Measurements from ENCODE around the gene AK1. TPM values are rescaled to one million over a fixed set of nuclear protein-coding genes. Genes with fewer than 3 reads are reported as not detected.
A peak's percentile ranks its signal among the peaks of the same experiment; 100 is the strongest.

AK1 gene
- total and polyA plus RNA-seq, 9 of the 15 experiments (the other 6 are each of a cell fraction or from before 2014, with no cell fraction given) = 10.1 to 71.8 (median 39.0) TPM

DNA sequence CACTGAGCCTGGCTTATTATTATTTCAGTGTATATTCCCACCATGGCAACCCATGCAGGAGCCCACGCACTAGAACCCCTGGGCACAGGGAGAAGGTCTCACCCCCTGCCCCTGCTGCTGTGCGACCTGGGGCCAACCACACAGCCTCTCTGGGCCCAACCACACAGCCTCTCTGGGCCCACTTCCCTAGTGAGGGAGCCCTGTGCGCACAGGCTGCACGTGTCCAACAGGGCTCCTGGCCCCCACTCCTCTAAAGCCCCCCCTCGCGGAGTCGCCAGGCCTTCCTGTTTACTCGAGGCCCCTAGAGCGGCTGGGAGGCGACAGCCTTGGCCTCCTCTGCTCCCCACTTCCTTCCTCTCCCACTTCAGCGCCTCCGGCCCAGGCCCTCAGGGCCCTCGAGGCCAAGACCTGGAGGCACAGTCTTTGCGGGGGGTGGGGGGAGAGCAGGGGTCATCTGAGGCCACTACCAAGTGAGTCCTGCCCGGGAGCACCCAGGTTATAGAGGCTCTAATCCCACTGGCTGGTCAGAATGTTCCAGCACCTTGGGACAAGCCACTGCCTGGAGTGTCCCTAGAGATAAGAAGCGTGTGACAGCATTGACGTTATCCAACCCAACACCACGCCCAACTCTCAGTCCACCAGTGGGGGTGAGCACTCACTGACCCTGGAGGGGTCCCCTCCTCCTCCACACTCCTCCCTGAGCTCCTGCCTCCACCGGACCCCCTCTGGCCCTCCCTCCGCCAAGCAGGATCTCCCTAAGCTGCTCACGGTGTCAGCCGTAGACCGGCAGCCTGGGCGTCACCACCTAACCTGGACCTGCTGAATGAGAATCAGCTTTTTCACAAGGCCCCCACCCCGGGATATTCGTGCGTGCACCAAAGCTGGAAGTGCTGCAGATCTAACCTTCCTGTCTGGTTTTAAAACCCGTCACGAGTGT lies 15.1 kb downstream of the AK1 start (continued):
- no peak for TF ChIP-seq ZNF77 (CRISPR knock-in tag; IDR thresholded peaks at IDR 0.05)
- no peak for TF ChIP-seq ZBED1 (IDR thresholded peaks at IDR 0.05)
- TF ChIP-seq BCOR (IDR thresholded peaks at IDR 0.05) = peak; percentile 94
- no peak for TF ChIP-seq ZNF79 (CRISPR knock-in tag; IDR thresholded peaks at IDR 0.05; ENCODE audit: low read depth)
- peak; percentile 99 for TF ChIP-seq SMAD4 (CRISPR knock-in tag; conservative IDR thresholded peaks at IDR 0.05)
- no peak for TF ChIP-seq EHMT2 (IDR thresholded peaks at IDR 0.05)
- TF ChIP-seq MAFG (tag; conservative IDR thresholded peaks at IDR 0.05) = no peak
- TF ChIP-seq, protein P1, sequence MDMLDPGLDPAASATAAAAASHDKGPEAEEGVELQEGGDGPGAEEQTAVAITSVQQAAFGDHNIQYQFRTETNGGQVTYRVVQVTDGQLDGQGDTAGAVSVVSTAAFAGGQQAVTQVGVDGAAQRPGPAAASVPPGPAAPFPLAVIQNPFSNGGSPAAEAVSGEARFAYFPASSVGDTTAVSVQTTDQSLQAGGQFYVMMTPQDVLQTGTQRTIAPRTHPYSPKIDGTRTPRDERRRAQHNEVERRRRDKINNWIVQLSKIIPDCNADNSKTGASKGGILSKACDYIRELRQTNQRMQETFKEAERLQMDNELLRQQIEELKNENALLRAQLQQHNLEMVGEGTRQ (CRISPR knock-in tag; IDR thresholded peaks at IDR 0.05) = peak; percentile 65
- no peak for TF ChIP-seq HOXB6 (CRISPR knock-in tag; IDR thresholded peaks at IDR 0.05; ENCODE audit: borderline replicate concordance)
- TF ChIP-seq TAF15 (IDR thresholded peaks at IDR 0.05; ENCODE audit: low read depth, low read length) = no peak
- TF ChIP-seq CHCHD3 (CRISPR knock-in tag; IDR thresholded peaks at IDR 0.05) = no peak
- TF ChIP-seq, protein P2, sequence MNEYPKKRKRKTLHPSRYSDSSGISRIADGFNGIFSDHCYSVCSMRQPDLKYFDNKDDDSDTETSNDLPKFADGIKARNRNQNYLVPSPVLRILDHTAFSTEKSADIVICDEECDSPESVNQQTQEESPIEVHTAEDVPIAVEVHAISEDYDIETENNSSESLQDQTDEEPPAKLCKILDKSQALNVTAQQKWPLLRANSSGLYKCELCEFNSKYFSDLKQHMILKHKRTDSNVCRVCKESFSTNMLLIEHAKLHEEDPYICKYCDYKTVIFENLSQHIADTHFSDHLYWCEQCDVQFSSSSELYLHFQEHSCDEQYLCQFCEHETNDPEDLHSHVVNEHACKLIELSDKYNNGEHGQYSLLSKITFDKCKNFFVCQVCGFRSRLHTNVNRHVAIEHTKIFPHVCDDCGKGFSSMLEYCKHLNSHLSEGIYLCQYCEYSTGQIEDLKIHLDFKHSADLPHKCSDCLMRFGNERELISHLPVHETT (CRISPR knock-in tag; conservative IDR thresholded peaks at IDR 0.05 in 1 of 2, IDR thresholded peaks at IDR 0.05 in 1 of 2) = peak in 1 of 2 experiments; percentile 83; a peak in 1 of 4 replicates
- no peak for TF ChIP-seq ZNF699 (CRISPR knock-in tag; IDR thresholded peaks at IDR 0.05; ENCODE audit: insufficient replicate concordance)
- TF ChIP-seq PPARD (CRISPR knock-in tag; IDR thresholded peaks at IDR 0.05) = no peak
- no peak for TF ChIP-seq TRIM28 (IDR thresholded peaks at IDR 0.05)
- TF ChIP-seq SUPT5H (IDR thresholded peaks at IDR 0.05) = no peak
- no peak for TF ChIP-seq SMAD1 (IDR thresholded peaks at IDR 0.05; ENCODE audit: low read depth, low read length, partially characterized antibody)
- TF ChIP-seq ZNF444 (CRISPR knock-in tag; IDR thresholded peaks at IDR 0.05) = no peak
- no peak for TF ChIP-seq ZNF592 (IDR thresholded peaks at IDR 0.05)
